K562 (cell line): ENCODE results near the gene PNMT. TPM values are rescaled to one million over a fixed set of nuclear protein-coding genes. Genes with fewer than 3 reads are reported as not detected.
A peak's percentile ranks its signal among the peaks of the same experiment; 100 is the strongest.

Experiments used
- ARHGAP35 ChIP-seq: fragments of 450-650 bp; IDR thresholded peaks from 2 replicates; pipeline ENCODE4 v1.6.1; 2018; ENCODE audit not compliant: partially characterized antibody
- BMI1 ChIP-seq: fragments of 150-350 bp; IDR thresholded peaks from 2 replicates; pipeline ENCODE4 v1.6.1; 2014; ENCODE audit warnings: low read length
- CREBBP ChIP-seq: IDR thresholded peaks from one replicate; pipeline ENCODE4 v1.6.1; 2012; ENCODE audit warnings: low read depth, mild to moderate bottlenecking, control low read depth, inconsistent platforms, low read length
- EP400 ChIP-seq: fragments of 450-650 bp; IDR thresholded peaks from 2 replicates; pipeline ENCODE4 v1.6.1; 2017; ENCODE audit warnings: antibody characterized with exemption, mild to moderate bottlenecking, moderate library complexity
- FUS ChIP-seq: fragments of 200-400 bp; formaldehyde crosslinking; optimal IDR thresholded peaks from 2 replicates; pipeline ENCODE3; 2017; ENCODE audit warnings: low read depth, low read length
- GABPA ChIP-seq: fragments of 200-800 bp; sonication (Bioruptor generic); conservative IDR thresholded peaks from 2 replicates; pipeline ENCODE4 v1.6.1; 2016; ENCODE audit warnings: low read depth, missing genetic modification characterization, missing compliant biosample characterization
- ILK ChIP-seq: fragments of 450-650 bp; IDR thresholded peaks from 2 replicates; pipeline ENCODE4 v1.6.1; 2016; ENCODE audit warnings: missing genetic modification characterization, low read depth, mild to moderate bottlenecking, missing compliant biosample characterization, moderate library complexity, borderline replicate concordance
- MEF2D ChIP-seq: conservative IDR thresholded peaks from 2 replicates; pipeline ENCODE4 v1.6.1; 2016; ENCODE audit warnings: low read depth, missing genetic modification characterization, missing compliant biosample characterization
- NELFE ChIP-seq: IDR thresholded peaks from 2 replicates; pipeline ENCODE4 v1.6.1; 2011; ENCODE audit warnings: mild to moderate bottlenecking; ENCODE audit not compliant: insufficient read depth, insufficient read length
- PTRF ChIP-seq: fragments of 450-650 bp; IDR thresholded peaks from 2 replicates; pipeline ENCODE4 v1.6.1; 2016; ENCODE audit warnings: mild to moderate bottlenecking, missing genetic modification characterization, missing compliant biosample characterization
- RBBP5 ChIP-seq: fragments of 200-600 bp; sonication (generic); IDR thresholded peaks from 2 replicates; pipeline ENCODE4 v1.6.1; 2012; ENCODE audit warnings: borderline replicate concordance, mild to moderate bottlenecking, low read length, control low read depth, inconsistent platforms; ENCODE audit not compliant: insufficient read depth, poor library complexity, severe bottlenecking
- SIN3B ChIP-seq: fragments of 450-650 bp; IDR thresholded peaks from 2 replicates; pipeline ENCODE4 v1.6.1; 2017; ENCODE audit warnings: low read depth, mild to moderate bottlenecking, moderate library complexity
- TAF1 ChIP-seq: IDR thresholded peaks from 2 replicates; pipeline ENCODE4 v1.6.1; 2011; ENCODE audit warnings: mild to moderate bottlenecking, low read length, moderate library complexity; ENCODE audit not compliant: insufficient read depth, control insufficient read depth, severe bottlenecking; ENCODE audit errors: extremely low read depth
- TCF7 ChIP-seq: sonication (generic); IDR thresholded peaks from 2 replicates; pipeline ENCODE4 v1.6.1; 2016; ENCODE audit warnings: antibody characterized with exemption, borderline replicate concordance
- ZBED1 ChIP-seq: IDR thresholded peaks from 2 replicates; pipeline ENCODE4 v1.6.1; 2014
- ZFP30 ChIP-seq: fragments of 250-450 bp; sonication (Bioruptor Pico); IDR thresholded peaks from 2 replicates; pipeline ENCODE4 v1.8.0; 2022; ENCODE audit warnings: moderate library complexity, mild to moderate bottlenecking, inconsistent platforms, borderline replicate concordance
- polyA plus RNA-seq, 8 experiments: library from polyadenylated mRNA; depleted of rRNA in 4 of 8; stranded (reverse) in 5 of 8; unstranded in 3 of 8; fragments of >200 nt; fragmentation: Nextera tagmentation in 2 of 8; fragmentation: Illumina TruSeq in 1 of 8; extraction: Ambion mirVana in 2 of 8; extraction: Trizol in 1 of 8; gene quantifications; 2 replicates each; pipeline versions ENCODE4 v1.2.1 to v1.2.3, GENCODE V29; 2011 to 2014; ENCODE audit warnings: inconsistent platforms in 1 of 8, missing spikeins in 1 of 8
- total RNA-seq, 7 experiments: library from RNA; depleted of rRNA in 6 of 7; stranded (reverse); fragments of >200 nt in 6 of 7; fragmentation: Illumina TruSeq in 2 of 7; extraction: Trizol in 2 of 7; gene quantifications; 2 replicates each; pipeline versions ENCODE4 v1.2.1 to v1.2.3, GENCODE V29; 2011 to 2021; ENCODE audit warnings: low replicate concordance in 1 of 7
- TF ChIP-seq, protein P1 (sequence below), 2 experiments: fragments of 450-650 bp in 1 of 2; IDR thresholded peaks; 2 replicates each; pipeline ENCODE4 v1.6.1; 2011 to 2017; ENCODE audit warnings: low read depth in 2 of 2, antibody characterized with exemption in 1 of 2, borderline replicate concordance in 1 of 2, low read length in 1 of 2, mild to moderate bottlenecking in 1 of 2, mixed read lengths in 1 of 2; ENCODE audit not compliant: control insufficient read depth in 1 of 2
- TF ChIP-seq, protein P2 (sequence below): sonication (generic); formaldehyde crosslinking; IDR thresholded peaks from 2 replicates; pipeline ENCODE4 v1.8.0; 2022; ENCODE audit warnings: mild to moderate bottlenecking, low read depth, missing genetic modification reagents

PNMT gene
- total and polyA plus RNA-seq, 9 of the 15 experiments (the other 6 are each of a cell fraction or from before 2014, with no cell fraction given) = 0.55 to 18.1 (median 5.8) TPM

DNA sequence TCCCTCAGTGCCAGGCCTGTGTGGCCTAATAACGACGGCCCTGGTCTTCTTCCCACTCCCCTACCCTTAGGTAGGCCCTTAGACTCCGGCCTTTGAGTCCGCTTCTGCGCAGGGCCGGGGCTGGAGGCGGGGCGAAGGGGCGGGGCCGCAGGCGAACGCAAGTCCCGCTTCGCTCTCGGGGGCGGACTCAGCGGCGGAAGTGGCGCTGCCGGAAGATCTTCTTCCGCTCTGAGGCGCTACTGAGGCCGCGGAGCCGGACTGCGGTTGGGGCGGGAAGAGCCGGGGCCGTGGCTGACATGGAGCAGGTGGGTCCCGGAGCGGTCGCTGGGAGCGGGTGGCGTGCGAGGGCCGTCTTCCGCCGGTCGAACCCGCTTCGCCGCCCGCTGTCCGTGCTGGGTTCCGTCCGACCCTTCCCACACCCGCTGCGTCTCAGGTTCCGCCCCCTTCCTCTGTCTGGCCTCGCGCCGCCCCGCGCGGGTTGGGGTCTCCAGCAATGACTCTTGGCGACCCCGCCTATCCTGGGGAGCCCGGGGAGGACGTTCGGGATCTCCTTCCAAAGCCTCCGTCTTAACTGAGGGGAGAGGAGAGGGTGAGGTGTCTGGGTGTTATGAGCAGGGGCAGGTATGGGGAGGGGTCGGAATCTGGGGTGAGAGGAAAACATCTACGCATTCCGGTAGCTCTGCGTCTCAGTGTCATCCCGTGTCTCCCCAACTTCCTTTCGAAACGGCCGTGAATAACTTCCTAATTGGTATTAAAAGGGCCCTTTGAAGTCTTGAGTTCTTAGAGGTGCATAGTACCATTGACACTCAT, 31.1 kb upstream of the PNMT start, which contains the start of gene STARD3 (continued):
- TF ChIP-seq, protein P1, sequence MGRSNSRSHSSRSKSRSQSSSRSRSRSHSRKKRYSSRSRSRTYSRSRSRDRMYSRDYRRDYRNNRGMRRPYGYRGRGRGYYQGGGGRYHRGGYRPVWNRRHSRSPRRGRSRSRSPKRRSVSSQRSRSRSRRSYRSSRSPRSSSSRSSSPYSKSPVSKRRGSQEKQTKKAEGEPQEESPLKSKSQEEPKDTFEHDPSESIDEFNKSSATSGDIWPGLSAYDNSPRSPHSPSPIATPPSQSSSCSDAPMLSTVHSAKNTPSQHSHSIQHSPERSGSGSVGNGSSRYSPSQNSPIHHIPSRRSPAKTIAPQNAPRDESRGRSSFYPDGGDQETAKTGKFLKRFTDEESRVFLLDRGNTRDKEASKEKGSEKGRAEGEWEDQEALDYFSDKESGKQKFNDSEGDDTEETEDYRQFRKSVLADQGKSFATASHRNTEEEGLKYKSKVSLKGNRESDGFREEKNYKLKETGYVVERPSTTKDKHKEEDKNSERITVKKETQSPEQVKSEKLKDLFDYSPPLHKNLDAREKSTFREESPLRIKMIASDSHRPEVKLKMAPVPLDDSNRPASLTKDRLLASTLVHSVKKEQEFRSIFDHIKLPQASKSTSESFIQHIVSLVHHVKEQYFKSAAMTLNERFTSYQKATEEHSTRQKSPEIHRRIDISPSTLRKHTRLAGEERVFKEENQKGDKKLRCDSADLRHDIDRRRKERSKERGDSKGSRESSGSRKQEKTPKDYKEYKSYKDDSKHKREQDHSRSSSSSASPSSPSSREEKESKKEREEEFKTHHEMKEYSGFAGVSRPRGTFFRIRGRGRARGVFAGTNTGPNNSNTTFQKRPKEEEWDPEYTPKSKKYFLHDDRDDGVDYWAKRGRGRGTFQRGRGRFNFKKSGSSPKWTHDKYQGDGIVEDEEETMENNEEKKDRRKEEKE (IDR thresholded peaks at IDR 0.05; ENCODE audit: borderline replicate concordance in 1 of 2, control insufficient read depth in 1 of 2, low read depth in 2 of 2, low read length in 1 of 2) = 0 out of 4 replicates have a peak, but pooled peaks of 1 of the 2 experiments have one; percentile 62
- TF ChIP-seq FUS (no peak), EP400 (peak; percentile 85), ARHGAP35 (no peak), RBBP5 (peak; percentile 90), CREBBP (no peak), TCF7 (peak; percentile 76; the same call in 1 of the 2 replicates), ZBED1 (no peak), BMI1 (no peak), PTRF (tag) (no peak), SIN3B (peak; percentile 94), ZFP30 (CRISPR knock-in tag) (no peak), MEF2D (no peak), ILK (tag) (no peak), TAF1 (peak; percentile 72), NELFE (no peak), GABPA (tag) (peak; percentile 96)
- TF ChIP-seq, protein P2, sequence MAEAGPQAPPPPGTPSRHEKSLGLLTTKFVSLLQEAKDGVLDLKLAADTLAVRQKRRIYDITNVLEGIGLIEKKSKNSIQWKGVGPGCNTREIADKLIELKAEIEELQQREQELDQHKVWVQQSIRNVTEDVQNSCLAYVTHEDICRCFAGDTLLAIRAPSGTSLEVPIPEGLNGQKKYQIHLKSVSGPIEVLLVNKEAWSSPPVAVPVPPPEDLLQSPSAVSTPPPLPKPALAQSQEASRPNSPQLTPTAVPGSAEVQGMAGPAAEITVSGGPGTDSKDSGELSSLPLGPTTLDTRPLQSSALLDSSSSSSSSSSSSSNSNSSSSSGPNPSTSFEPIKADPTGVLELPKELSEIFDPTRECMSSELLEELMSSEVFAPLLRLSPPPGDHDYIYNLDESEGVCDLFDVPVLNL (CRISPR knock-in tag) = no peak
